GM18505 (cell line): ENCODE data around the gene BTN3A1.
"Not testable (repeated sequence)": the region's sequence is repeated elsewhere in the genome, so short reads cannot be mapped to it uniquely, and the experiment has no call there.

Experiments used
- ATAC-seq: cut with Tn5 transposase; IDR thresholded peaks from one replicate; pipeline ENCODE4 v1.9.1; 2021; ENCODE audit not compliant: unreplicated experiment
- POLR2A ChIP-seq: IDR thresholded peaks from 4 replicates; pipeline ENCODE4 v1.6.1; 2011; ENCODE audit warnings: borderline replicate concordance; ENCODE audit not compliant: insufficient read depth, insufficient read length; ENCODE audit errors: extremely low read depth

BTN3A1 gene

DNA sequence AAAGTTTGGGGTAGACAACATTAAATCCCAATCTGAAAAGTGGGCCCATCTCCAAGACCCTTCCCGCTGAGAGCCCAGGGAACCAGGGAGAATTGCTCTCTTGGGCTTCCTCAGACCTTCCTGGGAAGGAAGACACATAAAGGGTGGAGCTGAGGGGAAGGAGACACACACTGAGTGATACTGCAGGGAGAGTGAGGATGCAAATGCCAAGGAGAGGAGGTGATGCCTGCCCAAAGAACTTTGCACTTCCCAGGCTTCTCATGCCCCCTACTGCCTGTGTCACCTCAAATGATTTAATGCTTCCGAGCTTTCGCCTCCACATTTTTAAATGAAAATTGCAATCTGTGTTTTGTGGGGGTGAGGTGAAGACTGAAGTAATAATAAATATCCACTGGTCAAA, 48.2 kb downstream of the BTN3A1 start:
- TF ChIP-seq POLR2A, result no peak

GRCh38 chr6:26452631-26453235, 50.7 kb downstream of the BTN3A1 start:
- TF ChIP-seq POLR2A, result no peak
- no peak for ATAC-seq

More for the DNA sequence above, 48.2 kb downstream of the BTN3A1 start:
- ATAC-seq, result no peak

DNA sequence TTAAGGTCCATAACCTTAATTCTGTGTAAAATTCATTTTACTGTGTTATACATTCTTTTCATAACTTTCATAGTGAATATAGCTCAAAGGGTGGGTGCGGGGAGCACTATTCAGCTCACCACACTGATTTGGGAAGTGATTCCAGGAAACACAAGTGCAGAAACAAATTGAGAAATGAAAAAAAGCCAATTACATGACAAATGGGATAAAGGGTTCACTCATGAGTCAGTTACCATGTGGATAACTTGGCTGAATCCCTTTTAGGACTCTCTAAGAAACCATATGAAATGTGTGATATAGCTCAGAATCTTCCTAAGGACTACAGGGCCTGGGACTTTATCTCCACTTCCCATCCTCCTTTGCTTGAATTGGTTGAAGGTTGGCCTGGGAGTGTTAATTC, 52.6 kb downstream of the BTN3A1 start:
- TF ChIP-seq POLR2A, result no peak
- no peak for ATAC-seq

DNA sequence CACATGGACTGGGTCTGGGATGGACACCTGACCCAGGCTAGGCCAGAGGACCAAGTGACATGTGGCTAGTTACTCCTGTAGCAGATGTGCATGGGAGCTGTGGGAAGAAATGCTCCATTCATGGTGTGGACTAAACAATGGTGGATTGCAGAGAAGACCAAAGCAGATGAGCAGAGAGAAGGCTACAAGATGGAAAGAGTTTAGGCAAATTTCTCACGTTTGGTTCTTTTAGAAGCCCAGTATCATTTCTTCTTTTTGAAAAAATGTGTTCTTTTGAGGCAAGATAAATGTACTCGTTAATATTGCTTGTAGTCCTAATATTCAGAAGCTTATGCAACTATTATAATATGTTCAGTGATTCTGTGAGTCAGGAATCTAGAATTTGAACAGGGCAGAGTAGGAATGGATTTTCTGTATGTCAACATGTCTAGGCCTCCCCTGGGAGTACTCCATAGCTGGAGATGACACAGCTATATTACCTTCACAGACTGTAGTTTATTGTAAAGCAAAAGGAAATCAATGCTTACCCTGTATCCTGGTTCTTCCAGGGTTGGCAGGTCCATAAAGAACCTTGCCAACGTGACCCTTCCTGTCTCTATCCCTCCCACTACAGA, 53.4 kb downstream of the BTN3A1 start:
- no peak for TF ChIP-seq POLR2A

DNA sequence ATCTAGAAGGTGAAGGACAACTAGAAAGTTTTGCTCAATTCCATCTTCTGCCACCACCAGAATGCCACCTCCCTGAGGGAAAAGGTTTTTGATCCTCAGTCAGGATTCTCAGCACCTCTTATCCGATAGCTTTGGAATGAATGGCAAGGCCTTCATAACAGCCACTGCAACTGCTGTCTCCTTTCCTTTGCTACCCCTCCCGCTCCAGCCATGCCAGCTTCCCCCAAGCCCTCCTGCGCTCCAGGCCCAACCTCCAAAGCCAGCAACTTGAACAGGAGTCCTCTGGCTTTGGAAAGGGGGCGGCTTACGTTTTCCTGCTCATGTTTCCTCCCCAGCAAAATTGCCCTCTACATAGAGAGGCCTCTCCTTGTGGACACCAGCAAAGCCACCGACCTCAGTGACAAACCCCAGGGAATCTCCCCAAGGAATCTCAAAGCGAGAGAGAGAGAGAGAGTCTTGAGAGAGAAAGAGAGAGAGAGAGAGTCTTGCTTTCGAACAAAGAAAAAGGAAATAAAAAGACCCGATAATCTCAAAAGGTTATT, 55.3 kb downstream of the BTN3A1 start:
- TF ChIP-seq POLR2A, result no peak
- no peak for ATAC-seq

More for the DNA sequence above, 53.4 kb downstream of the BTN3A1 start:
- ATAC-seq, result no peak

DNA sequence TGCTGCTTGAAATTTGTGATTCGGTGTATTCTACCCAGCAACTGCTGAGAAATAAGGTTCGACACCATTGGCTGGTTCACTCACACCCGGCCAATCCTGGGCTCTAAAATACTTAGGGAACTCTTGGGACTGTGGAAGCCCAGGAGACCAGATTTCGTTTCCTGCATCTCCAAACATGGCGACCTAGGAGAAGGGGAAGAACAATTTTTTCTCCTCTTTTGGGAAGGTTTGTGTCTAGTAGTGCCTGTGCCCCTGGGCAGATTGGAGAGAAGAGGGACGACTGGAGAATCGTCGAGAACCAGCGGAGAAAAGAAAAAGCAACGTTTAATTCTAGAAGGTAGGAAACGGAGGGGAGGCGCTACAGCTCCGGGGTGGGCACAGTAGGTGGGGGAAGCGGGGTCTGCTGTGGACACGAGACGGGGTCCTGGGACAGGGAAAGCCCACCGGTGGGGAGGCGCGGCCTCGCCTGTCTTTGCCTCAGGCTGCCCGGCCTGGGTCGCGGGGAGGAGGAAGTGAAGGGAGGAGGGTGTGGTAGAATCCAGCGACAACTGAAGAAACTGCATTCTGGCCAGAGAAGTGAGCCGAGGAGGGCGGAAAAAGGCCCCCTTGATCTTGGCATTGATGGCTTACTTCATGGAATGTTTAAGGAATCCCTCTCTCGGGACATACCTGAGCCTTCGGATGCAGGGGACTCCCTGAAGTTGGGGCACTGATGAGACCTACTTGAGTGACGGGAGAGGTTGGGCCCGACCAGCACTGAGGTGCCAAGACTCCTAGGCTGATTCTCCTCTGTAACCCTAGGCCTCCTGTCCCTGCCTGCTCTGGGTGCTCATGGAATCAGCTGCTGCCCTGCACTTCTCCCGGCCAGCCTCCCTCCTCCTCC, 56.0 kb downstream of the BTN3A1 start, which contains the start of gene BTN2A1:
BTN2A1 (plus strand) TSS at position 150 of the 883 bp plus-strand sequence; CDS start at position 832, 682 bp downstream.
- peak; percentile 45 for TF ChIP-seq POLR2A
- ATAC-seq, result peak; percentile 89

- no peak for ATAC-seq
These were observed 57.1 kb downstream of the BTN3A1 start for GRCh38 chr6:26459023-26459810.

DNA sequence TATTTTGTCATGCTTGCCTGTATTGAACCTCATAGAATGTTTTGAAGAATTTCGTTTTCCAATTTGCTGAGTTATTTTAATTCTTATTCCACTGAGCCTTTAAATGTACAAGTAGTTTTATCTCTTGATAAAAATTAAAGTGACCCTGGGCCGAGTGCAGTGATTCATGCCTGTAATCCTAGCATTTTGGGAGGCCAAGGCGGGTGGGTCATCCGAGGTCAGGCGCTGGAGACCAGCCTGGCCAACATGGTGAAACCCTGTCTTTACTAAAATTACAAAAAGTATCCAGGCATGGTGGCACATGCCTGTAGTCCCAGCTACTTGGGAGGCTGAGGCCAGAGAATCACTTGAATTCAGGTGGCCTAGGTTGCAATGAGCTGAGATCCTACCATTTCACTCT, 59.3 kb downstream of the BTN3A1 start:
- ATAC-seq, result not testable (repeated sequence)

More at GRCh38 chr6:26459023-26459810, 57.1 kb downstream of the BTN3A1 start:
- TF ChIP-seq POLR2A, result no peak

DNA sequence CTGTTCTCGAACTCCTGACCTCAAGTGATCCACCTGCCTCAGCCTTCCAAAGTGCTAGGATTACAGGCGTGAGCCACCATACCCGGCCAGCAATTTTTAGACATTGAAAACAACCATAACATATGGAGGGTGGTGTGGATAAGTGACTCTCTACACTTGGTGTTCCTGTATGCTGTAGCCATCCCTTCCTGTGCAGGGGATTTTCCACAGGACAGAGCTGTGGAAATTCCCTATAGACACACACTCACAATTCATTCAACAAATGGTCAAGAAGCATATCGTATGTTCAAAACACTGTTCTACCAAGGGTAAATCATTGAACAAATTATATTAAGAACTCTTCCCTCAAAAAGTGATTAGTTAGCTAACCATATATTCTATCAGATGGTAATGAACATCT, 61.9 kb downstream of the BTN3A1 start:
- no peak for TF ChIP-seq POLR2A
- no peak for ATAC-seq

GRCh38 chr6:26464416-26465131, 62.5 kb downstream of the BTN3A1 start:
- TF ChIP-seq POLR2A, result no peak
- no peak for ATAC-seq
